ENCODE results near the gene UBE2V1.

The UBE2V1 gene

DNA sequence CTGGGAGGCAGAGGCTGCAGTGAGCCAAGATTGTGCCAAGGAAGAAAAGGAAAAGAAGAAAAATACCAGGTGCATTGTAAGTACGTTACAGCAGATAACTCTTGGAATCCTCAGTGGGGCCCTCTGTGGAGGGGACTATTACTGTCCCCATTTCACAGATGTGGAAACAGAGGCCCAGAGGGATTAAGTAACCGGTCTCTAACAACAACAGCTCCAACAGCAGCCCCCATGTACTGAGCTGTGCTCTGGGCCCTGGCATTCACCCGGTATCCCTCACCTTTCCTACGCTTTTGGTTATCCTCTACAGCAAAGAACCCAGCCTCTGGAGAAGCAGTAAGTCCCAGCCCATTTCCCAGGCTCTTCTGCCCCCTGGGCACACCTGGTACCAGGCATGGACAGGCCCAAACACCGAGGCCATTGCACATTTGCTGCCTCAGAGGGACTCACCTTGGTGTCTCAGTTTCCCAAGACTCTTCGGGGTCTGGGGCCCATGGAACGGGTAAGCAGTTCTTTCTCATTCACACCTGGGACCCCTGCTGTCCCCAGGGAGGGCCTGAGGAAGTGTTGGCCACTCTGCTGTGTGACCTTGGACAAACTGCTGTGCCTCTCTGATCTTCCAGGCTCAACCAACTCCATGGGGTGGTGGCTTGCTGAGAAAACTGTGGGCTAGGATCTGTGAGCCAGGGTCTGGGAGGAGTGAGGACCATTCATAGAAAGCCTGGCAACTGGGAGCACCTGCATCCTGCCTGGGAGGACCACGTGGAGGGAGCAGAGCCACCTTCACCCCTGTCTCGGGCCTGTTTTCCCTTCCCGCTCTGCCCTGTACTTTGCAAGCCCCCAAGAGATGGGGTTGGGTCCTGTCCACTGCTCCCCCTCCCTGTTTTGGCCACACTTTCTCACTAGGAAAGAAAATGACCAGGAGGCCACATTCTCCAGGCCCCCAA lies 70.3 kb downstream of the UBE2V1 start:
- H3K36me3 ChIP-seq (replicated peaks; ENCODE audit: low read depth, low read length): no peaks in the 10 kb centered on the region
- no peaks in the 10 kb centered on the region for H3K27me3 ChIP-seq (ENCODE audit: low read depth, low read length)
- H2AFZ ChIP-seq (ENCODE audit: low read depth, low read length): no peak overlapping the region
- H3K4me3 ChIP-seq (ENCODE audit: low read length): no peak overlapping the region
- H3K9me3 ChIP-seq (ENCODE audit: insufficient read depth, low read length): no peaks in the 10 kb centered on the region
- H3K9ac ChIP-seq (ENCODE audit: low read length): no peak overlapping the region
- no peak overlapping the region for H3K4me2 ChIP-seq (ENCODE audit: low read length)
- no peaks in the 10 kb centered on the region for H4K20me1 ChIP-seq (ENCODE audit: insufficient read depth, low read length)
- no peaks in the 10 kb centered on the region for H3K79me2 ChIP-seq (ENCODE audit: low read length)
- H3K27ac ChIP-seq (ENCODE audit: low read length): no peak overlapping the region
- no peak for TF ChIP-seq EZH2phosphoT487 (IDR thresholded peaks at IDR 0.05; ENCODE audit: low read depth)
- peaks cover 38% of the 10 kb centered on the region for H3K4me1 ChIP-seq (ENCODE audit: low read length)

DNA sequence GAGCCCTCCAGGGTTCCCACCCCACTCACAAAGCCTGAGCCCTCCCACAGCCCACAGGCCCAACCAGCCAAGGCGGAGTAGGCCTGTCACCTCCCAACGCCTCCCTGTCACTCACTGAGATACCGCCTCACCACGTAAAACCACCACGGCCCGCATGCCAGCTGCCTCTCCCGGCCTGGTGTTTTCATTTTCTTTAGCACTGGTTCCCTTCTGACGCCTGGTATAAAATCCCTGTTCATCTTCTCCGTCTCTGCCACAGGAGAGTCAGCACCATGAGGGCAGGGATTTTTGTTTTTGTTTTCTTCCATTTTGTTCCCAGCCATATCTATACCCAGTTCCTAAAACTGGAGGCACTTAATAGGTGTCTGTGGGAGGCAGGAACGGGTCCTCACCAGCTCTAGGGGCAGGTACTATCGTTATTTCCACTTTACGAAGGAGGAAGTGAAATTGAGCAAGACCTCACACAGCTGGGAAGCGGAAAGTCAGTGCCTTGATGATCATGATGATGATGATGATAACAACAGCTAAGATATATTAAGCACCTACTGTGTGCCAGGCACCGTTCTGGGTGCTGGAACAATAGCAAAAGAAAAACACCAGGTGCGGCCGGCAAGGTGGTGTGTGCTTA lies 71.6 kb downstream of the UBE2V1 start:
- Histone ChIP-seq H3K79me2 (ENCODE audit: low read length) (no peaks in the 10 kb centered on the region), H3K4me3 (ENCODE audit: low read length) (peak overlapping the region; percentile 72), H3K9me3 (ENCODE audit: insufficient read depth, low read length) (no peaks in the 10 kb centered on the region), H3K4me2 (ENCODE audit: low read length) (peak overlapping the region; percentile 73), H3K36me3 (replicated peaks; ENCODE audit: low read depth, low read length) (no peaks in the 10 kb centered on the region), H2AFZ (ENCODE audit: low read depth, low read length) (peak overlapping the region; percentile 65), H3K4me1 (ENCODE audit: low read length) (peaks cover 25% of the 10 kb centered on the region), H3K27me3 (ENCODE audit: low read depth, low read length) (no peaks in the 10 kb centered on the region), H3K9ac (ENCODE audit: low read length) (peak overlapping the region; percentile 73), H4K20me1 (ENCODE audit: insufficient read depth, low read length) (no peaks in the 10 kb centered on the region), H3K27ac (ENCODE audit: low read length) (peak overlapping the region; percentile 73)
- TF ChIP-seq EZH2phosphoT487 (IDR thresholded peaks at IDR 0.05; ENCODE audit: low read depth): no peak
- TF ChIP-seq, protein P1, sequence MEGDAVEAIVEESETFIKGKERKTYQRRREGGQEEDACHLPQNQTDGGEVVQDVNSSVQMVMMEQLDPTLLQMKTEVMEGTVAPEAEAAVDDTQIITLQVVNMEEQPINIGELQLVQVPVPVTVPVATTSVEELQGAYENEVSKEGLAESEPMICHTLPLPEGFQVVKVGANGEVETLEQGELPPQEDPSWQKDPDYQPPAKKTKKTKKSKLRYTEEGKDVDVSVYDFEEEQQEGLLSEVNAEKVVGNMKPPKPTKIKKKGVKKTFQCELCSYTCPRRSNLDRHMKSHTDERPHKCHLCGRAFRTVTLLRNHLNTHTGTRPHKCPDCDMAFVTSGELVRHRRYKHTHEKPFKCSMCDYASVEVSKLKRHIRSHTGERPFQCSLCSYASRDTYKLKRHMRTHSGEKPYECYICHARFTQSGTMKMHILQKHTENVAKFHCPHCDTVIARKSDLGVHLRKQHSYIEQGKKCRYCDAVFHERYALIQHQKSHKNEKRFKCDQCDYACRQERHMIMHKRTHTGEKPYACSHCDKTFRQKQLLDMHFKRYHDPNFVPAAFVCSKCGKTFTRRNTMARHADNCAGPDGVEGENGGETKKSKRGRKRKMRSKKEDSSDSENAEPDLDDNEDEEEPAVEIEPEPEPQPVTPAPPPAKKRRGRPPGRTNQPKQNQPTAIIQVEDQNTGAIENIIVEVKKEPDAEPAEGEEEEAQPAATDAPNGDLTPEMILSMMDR (IDR thresholded peaks at IDR 0.05; ENCODE audit: low read depth, low read length): no peak

DNA sequence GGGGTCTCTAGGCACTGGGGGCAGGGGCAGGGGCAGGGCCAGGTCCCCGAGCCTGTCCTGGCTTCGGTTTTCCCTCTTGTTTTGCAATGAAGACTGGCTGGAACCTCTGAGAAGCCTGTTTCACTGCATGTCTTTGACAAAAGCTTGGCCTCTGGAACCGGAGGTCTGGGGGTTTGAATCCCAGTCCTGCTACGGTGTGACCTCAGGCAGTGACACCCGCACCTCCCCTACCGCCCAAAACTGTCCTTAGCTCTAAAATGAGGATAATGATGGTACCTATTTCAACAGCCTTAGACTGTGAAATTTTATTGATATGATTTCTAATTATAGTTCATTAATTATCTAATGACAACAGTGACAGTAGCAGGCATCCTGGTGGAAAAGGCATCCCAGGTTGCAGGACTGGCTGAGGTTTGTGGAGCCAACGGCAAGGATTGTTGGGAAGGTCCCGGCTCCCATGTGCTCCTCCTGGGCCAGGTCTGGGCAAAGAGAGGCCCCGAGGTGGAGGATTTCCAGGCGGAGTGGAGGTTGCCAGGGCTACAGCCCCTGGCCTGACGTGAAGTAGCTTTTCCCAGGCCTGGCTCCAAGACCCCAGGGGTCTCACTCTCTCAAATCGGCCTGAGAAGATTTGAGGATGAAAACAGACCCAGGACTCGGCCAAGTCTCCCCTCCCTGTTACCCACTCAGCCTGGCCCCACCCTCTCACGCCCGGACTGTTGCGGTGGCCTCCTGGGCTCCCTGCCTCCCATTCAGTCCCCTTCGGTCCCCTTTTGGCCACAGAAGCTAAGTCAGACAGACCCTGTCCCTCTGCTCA lies 72.3 kb downstream of the UBE2V1 start:
- H3K36me3 ChIP-seq (replicated peaks; ENCODE audit: low read depth, low read length): no peaks in the 10 kb centered on the region
- H3K4me1 ChIP-seq (ENCODE audit: low read length): peaks cover 20% of the 10 kb centered on the region
- peak overlapping the region; percentile 73 for H3K27ac ChIP-seq (ENCODE audit: low read length)
- H3K4me2 ChIP-seq (ENCODE audit: low read length): peak overlapping the region; percentile 73
- peak overlapping the region; percentile 72 for H3K4me3 ChIP-seq (ENCODE audit: low read length)
- TF ChIP-seq EZH2phosphoT487 (IDR thresholded peaks at IDR 0.05; ENCODE audit: low read depth): no peak
- TF ChIP-seq, protein P1 (IDR thresholded peaks at IDR 0.05; ENCODE audit: low read depth, low read length): no peak
- H3K9me3 ChIP-seq (ENCODE audit: insufficient read depth, low read length): no peaks in the 10 kb centered on the region
- H4K20me1 ChIP-seq (ENCODE audit: insufficient read depth, low read length): no peaks in the 10 kb centered on the region
- H3K27me3 ChIP-seq (ENCODE audit: low read depth, low read length): no peaks in the 10 kb centered on the region
- peak overlapping the region; percentile 73 for H3K9ac ChIP-seq (ENCODE audit: low read length)
- peak overlapping the region; percentile 65 for H2AFZ ChIP-seq (ENCODE audit: low read depth, low read length)
- no peaks in the 10 kb centered on the region for H3K79me2 ChIP-seq (ENCODE audit: low read length)

DNA sequence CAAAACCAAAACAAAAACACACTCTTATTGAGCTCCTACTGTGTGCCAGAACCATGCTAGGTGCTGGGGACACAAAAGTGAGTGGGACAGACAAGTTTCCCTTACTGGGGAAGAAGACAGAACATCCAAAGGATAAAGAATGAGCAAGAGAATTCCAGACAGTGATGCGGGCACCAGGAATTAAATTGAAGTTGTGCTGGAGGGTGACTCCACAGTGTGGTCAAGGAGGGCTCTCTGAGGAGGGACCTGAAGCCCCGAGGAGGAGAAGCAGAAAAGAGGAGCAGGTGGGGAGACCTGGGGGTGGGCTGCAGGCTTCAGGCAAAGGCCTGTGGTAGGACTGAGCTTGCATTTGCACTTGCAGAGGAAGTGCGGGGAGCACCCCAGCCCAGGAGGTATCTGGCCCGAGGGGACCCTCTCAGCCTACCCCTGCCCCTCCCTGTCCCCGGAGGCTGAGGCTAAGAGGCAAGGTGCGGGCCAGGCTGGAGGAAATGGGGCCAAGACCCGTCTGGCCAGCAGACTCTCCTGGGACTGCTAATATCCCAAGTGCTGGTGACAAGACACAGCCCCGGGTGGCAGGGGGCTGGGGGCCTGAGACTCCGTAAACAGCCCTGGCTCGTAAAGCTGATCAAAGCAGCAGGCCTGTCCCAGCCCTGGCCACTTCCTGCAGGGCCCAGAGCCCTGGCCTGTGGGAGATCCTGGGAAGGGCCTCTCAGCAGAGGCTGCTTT lies 73.1 kb downstream of the UBE2V1 start:
- H3K27me3 ChIP-seq (ENCODE audit: low read depth, low read length): no peaks in the 10 kb centered on the region
- H3K79me2 ChIP-seq (ENCODE audit: low read length): no peaks in the 10 kb centered on the region
- no peak overlapping the region for H2AFZ ChIP-seq (ENCODE audit: low read depth, low read length)
- no peaks in the 10 kb centered on the region for H3K9me3 ChIP-seq (ENCODE audit: insufficient read depth, low read length)
- no peaks in the 10 kb centered on the region for H3K36me3 ChIP-seq (replicated peaks; ENCODE audit: low read depth, low read length)
- no peaks in the 10 kb centered on the region for H4K20me1 ChIP-seq (ENCODE audit: insufficient read depth, low read length)
- TF ChIP-seq EZH2phosphoT487 (IDR thresholded peaks at IDR 0.05; ENCODE audit: low read depth): no peak
- TF ChIP-seq, protein P1 (IDR thresholded peaks at IDR 0.05; ENCODE audit: low read depth, low read length): no peak
- peaks cover 20% of the 10 kb centered on the region for H3K4me1 ChIP-seq (ENCODE audit: low read length)
- peak overlapping the region; percentile 73; the same call in 1 of the 2 replicates for H3K4me2 ChIP-seq (ENCODE audit: low read length)
- H3K9ac ChIP-seq (ENCODE audit: low read length): no peak overlapping the region; the same call in 1 of the 2 replicates
- no peak overlapping the region for H3K27ac ChIP-seq (ENCODE audit: low read length)
- H3K4me3 ChIP-seq (ENCODE audit: low read length): no peak overlapping the region
